Vagina (tissue), 2 donors: ENCODE measurements around the gene C3orf22.

ENCODE experiments used
- POLR2A ChIP-seq, 2 donors: fragments of 450-650 bp; IDR thresholded peaks; one replicate each; pipeline ENCODE4 v1.6.1; 2017; ENCODE audit warnings: antibody characterized with exemption in 2 of 2, mild to moderate bottlenecking in 2 of 2, moderate library complexity in 2 of 2
- POLR2AphosphoS5 ChIP-seq, 2 donors: sonication (generic); formaldehyde crosslinking; IDR thresholded peaks; one replicate each; pipeline ENCODE4 v1.9.0; 2017; ENCODE audit warnings: antibody characterized with exemption in 2 of 2, mild to moderate bottlenecking in 2 of 2, low read depth in 1 of 2; ENCODE audit not compliant: insufficient read depth in 1 of 2
- TF ChIP-seq, protein P1 (sequence below), 3 experiments: fragments of 450-650 bp in 2 of 3; fragments of 200-600 bp in 1 of 3; sonication (generic) in 1 of 3; IDR thresholded peaks; one replicate each; pipeline ENCODE4 v1.5.1; 2017 to 2019; ENCODE audit warnings: antibody characterized with exemption in 3 of 3, mild to moderate bottlenecking in 2 of 3, moderate library complexity in 2 of 3

- TF ChIP-seq POLR2AphosphoS5 (IDR thresholded peaks at IDR 0.05; ENCODE audit: insufficient read depth in 1 of 2, low read depth in 1 of 2) (no peak), POLR2A (IDR thresholded peaks at IDR 0.05) (no peak)
- TF ChIP-seq, protein P1, sequence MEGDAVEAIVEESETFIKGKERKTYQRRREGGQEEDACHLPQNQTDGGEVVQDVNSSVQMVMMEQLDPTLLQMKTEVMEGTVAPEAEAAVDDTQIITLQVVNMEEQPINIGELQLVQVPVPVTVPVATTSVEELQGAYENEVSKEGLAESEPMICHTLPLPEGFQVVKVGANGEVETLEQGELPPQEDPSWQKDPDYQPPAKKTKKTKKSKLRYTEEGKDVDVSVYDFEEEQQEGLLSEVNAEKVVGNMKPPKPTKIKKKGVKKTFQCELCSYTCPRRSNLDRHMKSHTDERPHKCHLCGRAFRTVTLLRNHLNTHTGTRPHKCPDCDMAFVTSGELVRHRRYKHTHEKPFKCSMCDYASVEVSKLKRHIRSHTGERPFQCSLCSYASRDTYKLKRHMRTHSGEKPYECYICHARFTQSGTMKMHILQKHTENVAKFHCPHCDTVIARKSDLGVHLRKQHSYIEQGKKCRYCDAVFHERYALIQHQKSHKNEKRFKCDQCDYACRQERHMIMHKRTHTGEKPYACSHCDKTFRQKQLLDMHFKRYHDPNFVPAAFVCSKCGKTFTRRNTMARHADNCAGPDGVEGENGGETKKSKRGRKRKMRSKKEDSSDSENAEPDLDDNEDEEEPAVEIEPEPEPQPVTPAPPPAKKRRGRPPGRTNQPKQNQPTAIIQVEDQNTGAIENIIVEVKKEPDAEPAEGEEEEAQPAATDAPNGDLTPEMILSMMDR (IDR thresholded peaks at IDR 0.05): no peak
These were observed 39.0 kb downstream of the C3orf22 start for GRCh38 chr3:126519506-126520455.
